ENCODE measurements around the gene TMPRSS9.

GRCh38 chr19:2315121-2315817 lies 44.8 kb upstream of the TMPRSS9 start:
- no peak for TF ChIP-seq ARNTL (CRISPR knock-in tag; IDR thresholded peaks at IDR 0.05; ENCODE audit: borderline replicate concordance, low read depth)
- no peak for TF ChIP-seq ZFP3 (CRISPR knock-in tag; IDR thresholded peaks at IDR 0.05)

Data from SK-N-SH treated with all-trans-retinoic acid at 6 μM for 48 hours (cell line).